ENCODE results near the gene NRCAM. TPM values are rescaled to one million over a fixed set of nuclear protein-coding genes. Genes with fewer than 3 reads are reported as not detected.

The NRCAM gene
- total RNA-seq, 1 experiment from 2014 or later: 40.3 TPM

DNA sequence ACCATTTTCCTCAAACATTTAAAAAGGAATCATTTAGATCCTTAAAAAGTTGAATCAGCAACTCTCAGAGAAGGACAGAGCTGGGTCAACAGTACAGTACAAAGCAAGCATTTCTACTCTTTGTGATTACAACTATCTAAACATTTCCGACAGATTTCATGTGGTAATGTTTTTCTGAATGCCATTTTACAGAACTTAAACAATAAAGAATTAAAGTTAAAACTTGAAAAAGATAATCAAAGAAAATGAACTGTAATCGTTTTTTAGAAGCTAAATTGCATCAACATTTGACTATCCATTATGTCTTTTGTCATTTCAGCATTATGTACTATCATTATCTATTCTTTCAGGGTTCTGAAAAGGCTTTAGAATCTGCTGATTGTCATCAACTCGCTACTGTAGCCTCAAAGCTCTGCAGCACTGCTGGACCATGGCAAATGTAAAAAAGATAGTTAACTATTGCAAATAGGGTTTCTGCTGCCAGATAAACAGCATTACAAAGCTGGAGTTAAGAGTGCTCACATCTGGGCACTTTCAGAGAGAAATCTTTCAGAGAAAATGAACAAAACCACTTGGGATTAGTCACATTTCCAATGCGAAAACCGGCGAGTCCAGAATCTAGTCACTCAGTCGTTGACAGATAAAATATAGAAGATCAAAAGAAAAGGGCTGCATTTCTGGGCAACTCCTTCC lies 165.6 kb downstream of the NRCAM start:
- Histone ChIP-seq H3F3A (ENCODE audit: insufficient read depth, low read depth) (no peaks in the 10 kb centered on the region), H3K79me2 (ENCODE audit: low read depth) (no peaks in the 10 kb centered on the region), H3K36me3 (ENCODE audit: low read depth) (no peaks in the 10 kb centered on the region), H3K27me3 (ENCODE audit: insufficient read depth, low read depth) (no peaks in the 10 kb centered on the region), H3K27ac (no peak overlapping the region), H3K4me1 (replicated peaks; ENCODE audit: insufficient read depth) (no peaks in the 10 kb centered on the region), H2AFZ (no peak overlapping the region), H3K9me3 (ENCODE audit: insufficient read depth, low read depth) (no peaks in the 10 kb centered on the region), H3K4me3 (no peak overlapping the region), H3K9me2 (ENCODE audit: insufficient read depth) (no peaks in the 10 kb centered on the region), H3K4me2 (no peak overlapping the region), H4K20me1 (ENCODE audit: insufficient read depth) (no peaks in the 10 kb centered on the region)
- intact Hi-C loops (cut with micrococcal nuclease; ENCODE audit: unreplicated experiment): no loop called here
- ChIA-PET POLR2A (ENCODE audit: unreplicated experiment) (no interaction called here), CTCF (no interaction called here)
- BruUV-seq (replicated peaks): no TSS peak
- DNase-seq: no peak
- TF ChIP-seq, protein P1, sequence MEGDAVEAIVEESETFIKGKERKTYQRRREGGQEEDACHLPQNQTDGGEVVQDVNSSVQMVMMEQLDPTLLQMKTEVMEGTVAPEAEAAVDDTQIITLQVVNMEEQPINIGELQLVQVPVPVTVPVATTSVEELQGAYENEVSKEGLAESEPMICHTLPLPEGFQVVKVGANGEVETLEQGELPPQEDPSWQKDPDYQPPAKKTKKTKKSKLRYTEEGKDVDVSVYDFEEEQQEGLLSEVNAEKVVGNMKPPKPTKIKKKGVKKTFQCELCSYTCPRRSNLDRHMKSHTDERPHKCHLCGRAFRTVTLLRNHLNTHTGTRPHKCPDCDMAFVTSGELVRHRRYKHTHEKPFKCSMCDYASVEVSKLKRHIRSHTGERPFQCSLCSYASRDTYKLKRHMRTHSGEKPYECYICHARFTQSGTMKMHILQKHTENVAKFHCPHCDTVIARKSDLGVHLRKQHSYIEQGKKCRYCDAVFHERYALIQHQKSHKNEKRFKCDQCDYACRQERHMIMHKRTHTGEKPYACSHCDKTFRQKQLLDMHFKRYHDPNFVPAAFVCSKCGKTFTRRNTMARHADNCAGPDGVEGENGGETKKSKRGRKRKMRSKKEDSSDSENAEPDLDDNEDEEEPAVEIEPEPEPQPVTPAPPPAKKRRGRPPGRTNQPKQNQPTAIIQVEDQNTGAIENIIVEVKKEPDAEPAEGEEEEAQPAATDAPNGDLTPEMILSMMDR (conservative IDR thresholded peaks at IDR 0.05): no peak
- TF ChIP-seq EZH2 (IDR thresholded peaks at IDR 0.05; ENCODE audit: low read depth): no peak

DNA sequence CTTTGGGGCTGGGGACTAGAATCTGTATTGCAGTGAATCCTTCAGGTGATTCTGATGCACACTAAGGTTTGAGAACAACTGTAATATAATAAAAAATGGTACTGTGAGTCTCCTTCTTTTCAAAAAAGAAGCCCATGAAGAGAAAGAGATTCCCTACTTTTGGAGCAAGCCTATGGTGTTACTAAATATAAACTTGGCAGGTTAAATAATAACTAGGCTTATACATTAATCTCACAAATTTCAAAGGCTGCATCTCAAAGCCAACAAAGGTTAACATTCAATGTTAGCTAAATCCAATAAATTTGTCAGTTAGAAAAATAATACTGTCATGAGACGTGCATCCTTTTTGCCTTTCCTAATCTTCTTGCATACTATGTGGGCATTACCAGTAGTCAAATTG lies 166.4 kb downstream of the NRCAM start:
- DNase-seq: no peak
- Histone ChIP-seq H3K27me3 (ENCODE audit: insufficient read depth, low read depth) (no peaks in the 10 kb centered on the region), H3K27ac (no peak overlapping the region), H3K9me2 (ENCODE audit: insufficient read depth) (no peaks in the 10 kb centered on the region), H3F3A (ENCODE audit: insufficient read depth, low read depth) (no peaks in the 10 kb centered on the region), H3K4me2 (no peak overlapping the region), H2AFZ (no peak overlapping the region), H4K20me1 (ENCODE audit: insufficient read depth) (no peaks in the 10 kb centered on the region), H3K36me3 (ENCODE audit: low read depth) (no peaks in the 10 kb centered on the region), H3K4me3 (no peak overlapping the region), H3K9me3 (ENCODE audit: insufficient read depth, low read depth) (no peaks in the 10 kb centered on the region), H3K4me1 (replicated peaks; ENCODE audit: insufficient read depth) (no peaks in the 10 kb centered on the region), H3K79me2 (ENCODE audit: low read depth) (no peaks in the 10 kb centered on the region)
- ChIA-PET POLR2A (ENCODE audit: unreplicated experiment) (no interaction called here), CTCF (no interaction called here)
- BruUV-seq (replicated peaks): no TSS peak
- intact Hi-C loops (cut with micrococcal nuclease; ENCODE audit: unreplicated experiment): no loop called here
- no peak for TF ChIP-seq EZH2 (IDR thresholded peaks at IDR 0.05; ENCODE audit: low read depth)
- TF ChIP-seq, protein P1 (conservative IDR thresholded peaks at IDR 0.05): no peak

DNA sequence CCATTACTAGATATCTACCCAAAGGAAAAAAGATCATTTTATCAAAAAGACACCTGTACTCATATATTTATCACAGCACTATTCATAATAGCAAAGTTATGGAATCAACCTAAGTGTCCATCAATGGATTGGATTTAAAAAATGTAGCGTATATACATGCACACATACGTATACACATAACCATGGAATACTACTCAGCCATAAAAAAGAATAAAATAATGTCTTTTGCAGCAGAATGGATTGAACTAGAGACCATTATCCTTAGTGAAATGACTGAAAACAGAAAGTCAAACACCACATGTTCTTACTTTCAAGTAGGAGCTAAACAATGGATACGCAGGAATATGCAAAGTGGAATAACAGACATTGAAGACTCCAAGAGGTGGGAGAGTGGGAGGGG lies 168.4 kb downstream of the NRCAM start:
- POLR2A ChIA-PET (ENCODE audit: unreplicated experiment): no interaction called here
- no peaks in the 10 kb centered on the region for H3F3A ChIP-seq (ENCODE audit: insufficient read depth, low read depth)
- no peaks in the 10 kb centered on the region for H3K36me3 ChIP-seq (ENCODE audit: low read depth)
- CTCF ChIA-PET: no interaction called here
- TF ChIP-seq, protein P1 (conservative IDR thresholded peaks at IDR 0.05): no peak
- TF ChIP-seq EZH2 (IDR thresholded peaks at IDR 0.05; ENCODE audit: low read depth): no peak
- no peaks in the 10 kb centered on the region for H3K4me1 ChIP-seq (replicated peaks; ENCODE audit: insufficient read depth)
- no peaks in the 10 kb centered on the region for H3K79me2 ChIP-seq (ENCODE audit: low read depth)
- no peak for DNase-seq
- H3K27ac ChIP-seq: no peak overlapping the region
- H4K20me1 ChIP-seq (ENCODE audit: insufficient read depth): no peaks in the 10 kb centered on the region
- H3K9me2 ChIP-seq (ENCODE audit: insufficient read depth): no peaks in the 10 kb centered on the region
- no peaks in the 10 kb centered on the region for H3K27me3 ChIP-seq (ENCODE audit: insufficient read depth, low read depth)
- intact Hi-C loops (cut with micrococcal nuclease; ENCODE audit: unreplicated experiment): no loop called here
- no peaks in the 10 kb centered on the region for H3K9me3 ChIP-seq (ENCODE audit: insufficient read depth, low read depth)
- no peak overlapping the region for H3K4me3 ChIP-seq
- no peak overlapping the region for H3K4me2 ChIP-seq
- H2AFZ ChIP-seq: no peak overlapping the region
- BruUV-seq (replicated peaks): no TSS peak

Data from PC-9 (cell line).